H9 (cell line): ENCODE results near the gene LAMA3. TPM values are rescaled to one million over a fixed set of nuclear protein-coding genes. Genes with fewer than 3 reads are reported as not detected.

Experiments used
- DNase-seq: peaks from one replicate; pipeline ENCODE4 v3.0.0-alpha.2; 2017
- H2AFZ ChIP-seq: one replicate; pipeline ENCODE4 v1.6.1; 2013; ENCODE audit warnings: mild to moderate bottlenecking, low read length, control low read depth, moderate library complexity
- H2AK5ac ChIP-seq: 2 replicates; pipeline ENCODE4 v1.6.1; 2013; ENCODE audit warnings: low read length, control low read depth, mixed read lengths; ENCODE audit not compliant: insufficient read length
- H2BK120ac ChIP-seq: one replicate; pipeline ENCODE4 v1.6.1; 2013; ENCODE audit warnings: low read depth, mild to moderate bottlenecking, low read length, control low read depth, inconsistent platforms; ENCODE audit not compliant: poor library complexity, severe bottlenecking
- H2BK12ac ChIP-seq: 2 replicates; pipeline ENCODE4 v1.6.1; 2013; ENCODE audit warnings: low read length, control low read depth, mixed read lengths, low read depth; ENCODE audit not compliant: insufficient read length
- H2BK15ac ChIP-seq: 2 replicates; pipeline ENCODE4 v1.6.1; 2013; ENCODE audit warnings: low read depth, low read length, control low read depth
- H2BK20ac ChIP-seq: one replicate; pipeline ENCODE4 v1.6.1; 2013; ENCODE audit warnings: low read depth, mild to moderate bottlenecking, low read length, control low read depth, inconsistent platforms; ENCODE audit not compliant: poor library complexity, severe bottlenecking
- H2BK5ac ChIP-seq: 2 replicates; pipeline ENCODE4 v1.6.1; 2013; ENCODE audit warnings: low read length, control low read depth, mixed read lengths; ENCODE audit not compliant: insufficient read length
- H3K14ac ChIP-seq: 2 replicates; pipeline ENCODE4 v1.6.1; 2013; ENCODE audit warnings: low read length, control low read depth; ENCODE audit not compliant: insufficient read depth
- H3K18ac ChIP-seq: 2 replicates; pipeline ENCODE4 v1.6.1; 2013; ENCODE audit warnings: low read depth, mild to moderate bottlenecking, mixed read lengths, low read length, control low read depth; ENCODE audit not compliant: insufficient read length
- H3K23ac ChIP-seq: 2 replicates; pipeline ENCODE4 v1.6.1; 2013; ENCODE audit warnings: low read length, control low read depth, mixed read lengths, low read depth; ENCODE audit not compliant: insufficient read length
- H3K23me2 ChIP-seq: 2 replicates; pipeline ENCODE4 v1.6.1; 2013; ENCODE audit warnings: low read depth, mild to moderate bottlenecking, mixed read lengths, low read length, control low read depth; ENCODE audit not compliant: insufficient read length, poor library complexity, severe bottlenecking
- H3K27ac ChIP-seq: 2 replicates; pipeline ENCODE4 v1.5.1; 2013; ENCODE audit warnings: low read length, control low read depth, mixed read lengths, low read depth; ENCODE audit not compliant: insufficient read length
- H3K27me3 ChIP-seq: 2 replicates; pipeline ENCODE4 v1.6.1; 2013; ENCODE audit warnings: low read length, control low read depth, inconsistent platforms; ENCODE audit not compliant: insufficient read depth
- H3K4ac ChIP-seq: 2 replicates; pipeline ENCODE4 v1.6.1; 2013; ENCODE audit warnings: low read depth, mild to moderate bottlenecking, control low read depth, inconsistent platforms, low read length, moderate library complexity
- H3K4me1 ChIP-seq: 2 replicates; pipeline ENCODE4 v1.6.1; 2013; ENCODE audit warnings: low read length, control low read depth, inconsistent platforms; ENCODE audit not compliant: insufficient read depth
- H3K4me2 ChIP-seq: 2 replicates; pipeline ENCODE4 v1.6.1; 2013; ENCODE audit warnings: low read length, control low read depth, mixed read lengths; ENCODE audit not compliant: insufficient read length, insufficient read depth
- H3K56ac ChIP-seq: 2 replicates; pipeline ENCODE4 v1.6.1; 2013; ENCODE audit warnings: low read depth, mild to moderate bottlenecking, mixed read lengths, low read length, control low read depth; ENCODE audit not compliant: insufficient read length
- H3K79me1 ChIP-seq: 2 replicates; pipeline ENCODE4 v1.6.1; 2013; ENCODE audit warnings: low read depth, mild to moderate bottlenecking, moderate library complexity, low read length, control low read depth, inconsistent platforms; ENCODE audit not compliant: insufficient read depth, poor library complexity, severe bottlenecking
- H3K79me2 ChIP-seq: 2 replicates; pipeline ENCODE4 v1.6.1; 2013; ENCODE audit warnings: low read length, control low read depth, inconsistent platforms; ENCODE audit not compliant: insufficient read depth
- H3K9ac ChIP-seq: 2 replicates; pipeline ENCODE4 v1.6.1; 2013; ENCODE audit warnings: low read length, control low read depth, mixed read lengths; ENCODE audit not compliant: insufficient read length; ENCODE audit errors: extremely low read depth
- H3K9me3 ChIP-seq: one replicate; pipeline ENCODE4 v1.6.1; 2013; ENCODE audit warnings: low read depth, low read length, inconsistent platforms; ENCODE audit not compliant: control insufficient read depth
- H3T11ph ChIP-seq: one replicate; pipeline ENCODE4 v1.6.1; 2013; ENCODE audit warnings: mild to moderate bottlenecking, low read length, control low read depth, inconsistent platforms
- H4K20me1 ChIP-seq: one replicate; pipeline ENCODE4 v1.6.1; 2013; ENCODE audit not compliant: control insufficient read depth, insufficient read length, insufficient read depth
- H4K5ac ChIP-seq: 2 replicates; pipeline ENCODE4 v1.6.1; 2013; ENCODE audit warnings: low read depth, mild to moderate bottlenecking, mixed read lengths, low read length, control low read depth; ENCODE audit not compliant: insufficient read length
- H4K8ac ChIP-seq: replicated peaks from 2 replicates; pipeline ENCODE4 v1.6.1; 2013; ENCODE audit warnings: low read length, control low read depth, mixed read lengths, low read depth; ENCODE audit not compliant: insufficient read length
- H4K91ac ChIP-seq: 2 replicates; pipeline ENCODE4 v1.6.1; 2013; ENCODE audit warnings: low read depth, mild to moderate bottlenecking, moderate library complexity, mixed read lengths, low read length, control low read depth; ENCODE audit not compliant: insufficient read length
- H3K27ac Mint-ChIP-seq, 3 experiments: 2 replicates in 2 of 3; 3 replicates in 1 of 3; pipeline ENCODE4 v1.8.0; 2020 to 2021; ENCODE audit warnings: mixed read lengths in 3 of 3, mild to moderate bottlenecking in 1 of 3, moderate library complexity in 1 of 3
- H3K27me3 Mint-ChIP-seq: 2 replicates; pipeline ENCODE4 v1.8.0; 2021; ENCODE audit warnings: low read depth, mild to moderate bottlenecking, moderate library complexity, mixed read lengths
- H3K36me3 Mint-ChIP-seq, 3 experiments: 2 replicates in 2 of 3; 3 replicates in 1 of 3; pipeline ENCODE4 v1.8.0; 2020 to 2021; ENCODE audit warnings: low read depth in 3 of 3, mixed read lengths in 3 of 3; ENCODE audit not compliant: insufficient read depth in 1 of 3
- H3K4me1 Mint-ChIP-seq, 2 experiments: 2 replicates each; pipeline ENCODE4 v1.8.0; 2020; ENCODE audit warnings: mixed read lengths in 2 of 2
- H3K4me3 Mint-ChIP-seq, 2 experiments: 2 replicates in 1 of 2; 3 replicates in 1 of 2; pipeline ENCODE4 v1.8.0; 2020 to 2021; ENCODE audit warnings: mild to moderate bottlenecking in 2 of 2, mixed read lengths in 2 of 2, moderate library complexity in 1 of 2
- H3K9me3 Mint-ChIP-seq, 2 experiments: 2 replicates in 1 of 2; 3 replicates in 1 of 2; pipeline ENCODE4 v1.8.0; 2020; ENCODE audit warnings: mild to moderate bottlenecking in 2 of 2, mixed read lengths in 2 of 2, moderate library complexity in 1 of 2
- CTCF ChIP-seq: fragments of 200-600 bp; sonication (generic); conservative IDR thresholded peaks from 3 replicates; pipeline ENCODE4 v1.8.0; 2021; ENCODE audit warnings: antibody characterized with exemption, mild to moderate bottlenecking
- WGBS: extraction: QIAGEN DNeasy Blood & Tissue Kit; methylation state at CpG from one replicate; pipeline ENCODE4 v1.1.7; 2013; ENCODE audit warnings: missing lambda C conversion rate, low lambda C conversion rate, mixed read lengths; ENCODE audit not compliant: insufficient read length; ENCODE audit errors: extremely low coverage; 5-methylcytosine and 5-hydroxymethylcytosine counted together
- total RNA-seq: library from RNA; stranded (reverse); gene quantifications from 2 replicates; pipeline ENCODE4 v1.2.1, GENCODE V29; 2021

LAMA3 gene
- total RNA-seq, 1 experiment from 2014 or later: 0.33 TPM

DNA sequence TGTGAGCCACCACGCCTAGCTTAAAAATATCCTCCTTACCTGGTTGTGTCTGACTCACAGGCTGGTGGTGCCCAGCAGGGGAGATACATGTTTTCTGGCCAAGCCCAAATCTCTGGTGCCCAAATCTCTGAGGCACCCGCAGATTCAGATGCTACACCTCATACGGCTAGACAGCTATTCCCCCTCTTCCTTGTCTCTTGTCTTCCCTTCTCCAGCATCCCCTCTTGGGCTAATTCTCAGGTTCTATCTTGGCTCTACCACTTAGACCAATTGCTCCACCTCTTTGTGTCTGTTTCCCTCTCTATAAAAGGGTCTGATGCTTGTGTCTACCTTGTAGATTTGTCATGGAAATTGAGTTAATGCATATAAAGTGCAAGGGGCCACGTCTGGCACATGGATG is 13.4 kb downstream of the LAMA3 start:
- no peak for DNase-seq
- no peak overlapping the region for H2AK5ac ChIP-seq
- H3K56ac ChIP-seq: no peak overlapping the region
- Mint-ChIP-seq H3K36me3 (no peaks in the 10 kb centered on the region), H3K4me1 (no peaks in the 10 kb centered on the region), H3K27ac (no peak overlapping the region), H3K4me3 (no peak overlapping the region), H3K27me3 (peaks cover 10% of the 10 kb centered on the region), H3K9me3 (peaks cover 0 to 4% of the 10 kb centered on the region in 2 experiments; a peak in 3 of 5 replicates)
- no peak overlapping the region for H3K14ac ChIP-seq
- H4K5ac ChIP-seq: no peak overlapping the region
- H3K18ac ChIP-seq: no peak overlapping the region
- H4K8ac ChIP-seq: no peak overlapping the region
- H2BK120ac ChIP-seq: no peak overlapping the region
- no peaks in the 10 kb centered on the region for H3K79me2 ChIP-seq
- H2BK12ac ChIP-seq: no peak overlapping the region
- no peak overlapping the region for H3K4ac ChIP-seq
- H3T11ph ChIP-seq: no peak overlapping the region
- H3K9ac ChIP-seq: no peak overlapping the region
- no peak overlapping the region for H2BK15ac ChIP-seq
- no peak overlapping the region for H2AFZ ChIP-seq
- no peaks in the 10 kb centered on the region for H3K23me2 ChIP-seq
- H3K4me2 ChIP-seq: no peak overlapping the region
- no peaks in the 10 kb centered on the region for H4K20me1 ChIP-seq
- no peak overlapping the region for H3K23ac ChIP-seq
- no peak for TF ChIP-seq CTCF
- no peak overlapping the region for H3K27ac ChIP-seq
- no peak overlapping the region for H2BK5ac ChIP-seq
- no peaks in the 10 kb centered on the region for H3K27me3 ChIP-seq
- no peak overlapping the region for H4K91ac ChIP-seq
- no CpG with 5 or more reads among the region's 4 CpGs for WGBS
- H3K79me1 ChIP-seq: no peaks in the 10 kb centered on the region
- no peaks in the 10 kb centered on the region for H3K9me3 ChIP-seq
- no peak overlapping the region for H2BK20ac ChIP-seq
- no peaks in the 10 kb centered on the region for H3K4me1 ChIP-seq
